ENCODE data around the gene IL18RAP.

DNA sequence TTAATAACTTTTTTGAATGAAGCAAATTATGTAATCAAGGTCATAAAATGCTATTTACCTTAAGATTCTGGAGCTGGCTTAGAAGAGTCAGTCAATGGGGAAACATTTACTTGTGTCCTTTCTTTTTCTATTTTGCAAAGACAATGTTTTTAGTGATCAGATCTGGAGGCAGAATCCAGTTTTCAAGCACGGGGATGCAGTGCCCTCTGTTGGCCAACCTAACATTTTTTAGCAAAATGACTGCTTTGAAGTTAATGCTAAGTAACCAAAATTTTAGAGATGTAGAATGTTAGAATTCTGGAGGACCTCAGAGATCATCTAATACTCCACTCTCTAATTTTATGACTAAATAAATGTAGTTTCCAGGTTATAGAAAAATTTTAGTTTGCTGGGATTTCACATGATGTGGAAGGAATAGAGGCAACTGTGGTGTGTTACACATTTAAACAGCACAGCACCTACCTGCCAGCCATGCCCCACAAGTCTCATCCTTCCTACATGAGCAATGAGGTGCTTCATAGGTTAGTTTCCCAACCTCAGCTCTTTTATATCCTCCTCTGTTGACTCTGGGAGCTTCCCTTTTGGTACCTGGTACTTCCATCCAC is 26.5 kb downstream of the IL18RAP start:
- TF ChIP-seq, protein P1, sequence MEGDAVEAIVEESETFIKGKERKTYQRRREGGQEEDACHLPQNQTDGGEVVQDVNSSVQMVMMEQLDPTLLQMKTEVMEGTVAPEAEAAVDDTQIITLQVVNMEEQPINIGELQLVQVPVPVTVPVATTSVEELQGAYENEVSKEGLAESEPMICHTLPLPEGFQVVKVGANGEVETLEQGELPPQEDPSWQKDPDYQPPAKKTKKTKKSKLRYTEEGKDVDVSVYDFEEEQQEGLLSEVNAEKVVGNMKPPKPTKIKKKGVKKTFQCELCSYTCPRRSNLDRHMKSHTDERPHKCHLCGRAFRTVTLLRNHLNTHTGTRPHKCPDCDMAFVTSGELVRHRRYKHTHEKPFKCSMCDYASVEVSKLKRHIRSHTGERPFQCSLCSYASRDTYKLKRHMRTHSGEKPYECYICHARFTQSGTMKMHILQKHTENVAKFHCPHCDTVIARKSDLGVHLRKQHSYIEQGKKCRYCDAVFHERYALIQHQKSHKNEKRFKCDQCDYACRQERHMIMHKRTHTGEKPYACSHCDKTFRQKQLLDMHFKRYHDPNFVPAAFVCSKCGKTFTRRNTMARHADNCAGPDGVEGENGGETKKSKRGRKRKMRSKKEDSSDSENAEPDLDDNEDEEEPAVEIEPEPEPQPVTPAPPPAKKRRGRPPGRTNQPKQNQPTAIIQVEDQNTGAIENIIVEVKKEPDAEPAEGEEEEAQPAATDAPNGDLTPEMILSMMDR (IDR thresholded peaks at IDR 0.05), result peak; percentile 78
- no peak for TF ChIP-seq EZH2 (IDR thresholded peaks at IDR 0.05; ENCODE audit: borderline replicate concordance, insufficient read depth, low read depth, low read length, poor library complexity, severe bottlenecking)

Measured in B cell (primary cell).